HG03064 (cell line): ENCODE data around the gene ROPN1L.
"Not testable (repeated sequence)": the region's sequence is repeated elsewhere in the genome, so short reads cannot be mapped to it uniquely, and the experiment has no call there.

ENCODE experiments used
- ATAC-seq: cut with Tn5 transposase; IDR thresholded peaks from one replicate; pipeline ENCODE4 v1.9.1; 2021; ENCODE audit warnings: low read depth; ENCODE audit not compliant: unreplicated experiment

Gene ROPN1L

GRCh38 chr5:10475931-10476676 is 34.4 kb downstream of the ROPN1L start:
- ATAC-seq: no peak

- ATAC-seq: no peak
These were observed 35.2 kb downstream of the ROPN1L start for GRCh38 chr5:10476878-10477277.

GRCh38 chr5:10477943-10478342 is 36.3 kb downstream of the ROPN1L start:
- ATAC-seq: no peak

- ATAC-seq: no peak
These were observed 36.8 kb downstream of the ROPN1L start for GRCh38 chr5:10478436-10478835.

GRCh38 chr5:10479154-10479721 is 37.6 kb downstream of the ROPN1L start:
- no peak for ATAC-seq

GRCh38 chr5:10480237-10480985 is 38.7 kb downstream of the ROPN1L start:
- no peak for ATAC-seq

GRCh38 chr5:10481241-10481935 is 39.7 kb downstream of the ROPN1L start:
- ATAC-seq: no peak

- no peak for ATAC-seq
These were observed 41.3 kb downstream of the ROPN1L start for GRCh38 chr5:10482791-10483530.

GRCh38 chr5:10484774-10485141 is 43.1 kb downstream of the ROPN1L start:
- ATAC-seq: no peak

- no peak for ATAC-seq
These were observed 43.6 kb downstream of the ROPN1L start for GRCh38 chr5:10485142-10485795.

- ATAC-seq: no peak
These were observed 44.2 kb downstream of the ROPN1L start for GRCh38 chr5:10485897-10486296.

- no peak for ATAC-seq
These were observed 45.0 kb downstream of the ROPN1L start for GRCh38 chr5:10486511-10487344.

- no peak for ATAC-seq
These were observed 46.5 kb downstream of the ROPN1L start for GRCh38 chr5:10488144-10488543.

GRCh38 chr5:10489810-10490426 is 48.2 kb downstream of the ROPN1L start:
- peak; percentile 88 for ATAC-seq

GRCh38 chr5:10490927-10491672 is 49.4 kb downstream of the ROPN1L start:
- ATAC-seq: no peak

- no peak for ATAC-seq
These were observed 50.0 kb downstream of the ROPN1L start for GRCh38 chr5:10491673-10492026.

- ATAC-seq: no peak
These were observed 52.2 kb downstream of the ROPN1L start for GRCh38 chr5:10493884-10494283.

GRCh38 chr5:10494497-10494896 is 52.8 kb downstream of the ROPN1L start:
- ATAC-seq: not testable (repeated sequence)
